ENCODE measurements around the gene MYBPC1.
"Not testable (repeated sequence)": the region's sequence is repeated elsewhere in the genome, so short reads cannot be mapped to it uniquely, and the experiment has no call there.

Gene MYBPC1

GRCh38 chr12:101594700-101595099 is at the start of gene MYBPC1:
Gene MYBPC1, plus strand, starts transcription at chr12:101594971. Its CDS starts 100 bp downstream, at chr12:101595071.
- TF ChIP-seq CTCF (conservative IDR thresholded peaks at IDR 0.05), result no peak; the same call in 1 of the 2 replicates
- H3K27ac ChIP-seq, result no peak within 1 kb of the TSS

- TF ChIP-seq CTCF (conservative IDR thresholded peaks at IDR 0.05), result no peak
- H3K27ac ChIP-seq, result 0 out of 2 replicates have a peak overlapping the region, but pooled peaks have one; percentile 1
Observed at GRCh38 chr12:101551362-101552114, 43.2 kb upstream of the MYBPC1 start.

- 0 out of 2 replicates have a peak overlapping the region, but pooled peaks have one; percentile 1 for H3K27ac ChIP-seq
- no peak for TF ChIP-seq CTCF (conservative IDR thresholded peaks at IDR 0.05)
Observed at GRCh38 chr12:101552277-101552676, 42.5 kb upstream of the MYBPC1 start.

- H3K27ac ChIP-seq, result no peak overlapping the region
- no peak for TF ChIP-seq CTCF (conservative IDR thresholded peaks at IDR 0.05)
Observed at GRCh38 chr12:101557094-101557493, 37.7 kb upstream of the MYBPC1 start.

GRCh38 chr12:101558726-101559125 is 36.0 kb upstream of the MYBPC1 start:
- not testable (repeated sequence) for H3K27ac ChIP-seq

- no peak for TF ChIP-seq CTCF (conservative IDR thresholded peaks at IDR 0.05)
- H3K27ac ChIP-seq, result no peak overlapping the region
Observed at GRCh38 chr12:101563212-101563611, 31.6 kb upstream of the MYBPC1 start.

GRCh38 chr12:101564912-101565311 is 29.9 kb upstream of the MYBPC1 start:
- TF ChIP-seq CTCF (conservative IDR thresholded peaks at IDR 0.05), result no peak
- H3K27ac ChIP-seq, result no peak overlapping the region

GRCh38 chr12:101566318-101566717 is 28.5 kb upstream of the MYBPC1 start:
- H3K27ac ChIP-seq, result no peak overlapping the region
- TF ChIP-seq CTCF (conservative IDR thresholded peaks at IDR 0.05), result no peak
